WI38 (cell line): Measurements from ENCODE around the gene MEGF9.

ENCODE experiments used
- H3K4me3 ChIP-seq: 2 replicates; pipeline ENCODE4 v1.5.1; 2011; ENCODE audit warnings: low read depth, mild to moderate bottlenecking, control low read depth, low read length
- TF ChIP-seq, protein P1 (sequence below): IDR thresholded peaks from 2 replicates; pipeline ENCODE4 v1.5.1; 2012; ENCODE audit warnings: low read depth, mild to moderate bottlenecking, control low read depth, low read length

MEGF9 gene

DNA sequence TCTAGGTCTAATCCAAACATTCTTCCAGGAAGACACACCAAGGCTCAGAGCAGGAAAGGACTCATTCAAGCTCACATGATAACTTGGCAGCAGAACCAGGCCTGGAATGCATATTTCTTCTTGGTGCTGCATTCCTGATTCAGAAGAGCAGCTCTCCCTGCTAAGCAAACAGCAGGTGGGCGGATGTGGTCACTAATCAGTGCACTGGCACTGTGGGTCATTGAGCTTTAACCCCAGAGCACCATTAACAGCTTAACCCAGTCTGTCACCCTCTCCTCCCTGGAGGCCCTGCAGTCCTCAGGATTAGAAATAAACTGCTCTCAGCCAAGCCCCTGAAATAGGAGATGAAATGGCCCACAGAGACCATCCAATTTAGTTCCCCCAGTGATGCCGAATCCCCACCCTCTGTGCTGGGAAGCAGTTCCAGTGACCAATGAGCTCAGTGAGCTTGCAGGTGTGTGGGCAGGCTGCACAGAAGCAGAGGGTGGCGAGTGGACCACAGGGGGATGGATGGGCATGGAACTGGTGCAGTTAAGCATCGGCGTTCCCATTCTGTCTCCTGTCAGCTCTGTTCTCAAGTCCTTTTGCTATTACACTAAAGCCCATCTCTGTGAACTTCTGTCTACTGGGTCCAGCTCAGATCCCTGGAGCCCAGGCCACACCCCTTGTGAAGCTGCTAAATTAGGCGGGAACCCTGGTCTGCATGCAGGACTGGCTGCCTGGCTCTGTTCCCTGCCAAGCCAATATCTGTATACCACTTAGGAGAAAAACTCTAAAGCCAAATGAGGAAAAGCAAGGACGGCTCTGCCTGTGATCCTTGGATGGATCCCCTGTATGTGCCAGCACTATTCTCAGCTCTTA is 16.6 kb upstream of the MEGF9 start:
- TF ChIP-seq, protein P1, sequence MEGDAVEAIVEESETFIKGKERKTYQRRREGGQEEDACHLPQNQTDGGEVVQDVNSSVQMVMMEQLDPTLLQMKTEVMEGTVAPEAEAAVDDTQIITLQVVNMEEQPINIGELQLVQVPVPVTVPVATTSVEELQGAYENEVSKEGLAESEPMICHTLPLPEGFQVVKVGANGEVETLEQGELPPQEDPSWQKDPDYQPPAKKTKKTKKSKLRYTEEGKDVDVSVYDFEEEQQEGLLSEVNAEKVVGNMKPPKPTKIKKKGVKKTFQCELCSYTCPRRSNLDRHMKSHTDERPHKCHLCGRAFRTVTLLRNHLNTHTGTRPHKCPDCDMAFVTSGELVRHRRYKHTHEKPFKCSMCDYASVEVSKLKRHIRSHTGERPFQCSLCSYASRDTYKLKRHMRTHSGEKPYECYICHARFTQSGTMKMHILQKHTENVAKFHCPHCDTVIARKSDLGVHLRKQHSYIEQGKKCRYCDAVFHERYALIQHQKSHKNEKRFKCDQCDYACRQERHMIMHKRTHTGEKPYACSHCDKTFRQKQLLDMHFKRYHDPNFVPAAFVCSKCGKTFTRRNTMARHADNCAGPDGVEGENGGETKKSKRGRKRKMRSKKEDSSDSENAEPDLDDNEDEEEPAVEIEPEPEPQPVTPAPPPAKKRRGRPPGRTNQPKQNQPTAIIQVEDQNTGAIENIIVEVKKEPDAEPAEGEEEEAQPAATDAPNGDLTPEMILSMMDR, result no peak
- H3K4me3 ChIP-seq, result no peak overlapping the region

DNA sequence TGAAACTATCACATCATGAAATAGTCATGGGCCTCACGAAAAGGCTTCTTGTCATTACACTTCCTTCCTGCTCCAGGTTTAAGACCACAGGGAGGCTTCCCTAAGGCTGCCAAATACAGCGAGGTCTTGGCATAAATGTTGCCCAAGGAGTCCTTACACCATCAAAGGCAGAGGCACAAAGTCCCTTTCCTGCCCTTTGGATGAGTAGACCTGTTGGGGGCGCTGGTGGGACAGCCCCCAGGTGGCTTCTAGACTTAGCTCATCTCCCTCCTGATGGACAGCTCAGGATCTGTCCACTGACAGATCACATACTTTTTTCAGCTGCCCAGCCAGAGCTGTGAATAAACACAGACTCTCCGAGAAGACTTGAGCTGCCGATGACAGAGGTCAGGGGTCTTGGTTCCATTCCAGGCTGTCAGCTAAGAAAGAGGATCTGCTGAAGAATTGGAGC is 15.5 kb upstream of the MEGF9 start:
- TF ChIP-seq, protein P1, result 0 out of 2 replicates have a peak, but pooled peaks have one; percentile 18
- H3K4me3 ChIP-seq, result no peak overlapping the region

DNA sequence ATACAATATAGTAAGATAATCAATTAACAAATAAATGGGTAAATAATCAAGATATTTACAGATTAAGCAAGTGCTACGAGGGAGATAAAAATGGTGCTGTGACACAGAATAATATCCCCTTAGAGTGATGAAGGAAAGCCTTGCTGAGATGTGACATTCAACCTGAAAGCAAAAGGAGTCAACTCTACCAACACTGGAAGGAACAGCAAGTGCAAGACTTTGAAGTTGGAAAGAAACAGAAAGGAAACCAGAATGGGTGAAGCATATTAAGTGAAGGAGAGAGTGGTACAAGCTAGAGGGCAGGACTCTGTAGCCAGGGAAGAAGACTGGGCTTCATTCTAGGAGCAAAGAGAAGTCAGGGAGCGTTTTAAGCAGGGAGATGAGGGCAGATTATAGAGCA is 12.2 kb upstream of the MEGF9 start:
- TF ChIP-seq, protein P1, result no peak

DNA sequence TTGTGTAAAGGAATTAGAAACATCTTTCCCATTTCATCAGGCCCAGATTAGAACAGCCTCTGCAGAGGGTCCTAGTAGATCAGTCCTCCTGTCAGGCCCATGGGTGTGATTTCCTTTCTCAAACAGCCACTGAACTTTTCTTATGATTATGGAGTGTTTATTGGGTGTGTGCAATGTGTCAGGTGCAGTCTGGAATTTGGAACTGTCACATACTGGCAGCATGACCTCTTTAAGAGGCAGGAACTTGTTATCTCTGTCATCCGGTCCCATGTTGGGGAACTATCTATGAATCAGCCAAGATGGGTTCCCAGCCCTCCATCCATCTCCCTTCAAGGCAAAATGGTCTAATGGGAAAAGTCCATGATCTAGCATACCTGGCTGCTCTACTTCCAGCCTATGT is 11.6 kb upstream of the MEGF9 start:
- H3K4me3 ChIP-seq, result no peak overlapping the region
- TF ChIP-seq, protein P1, result no peak

More for the DNA sequence above, 12.2 kb upstream of the MEGF9 start:
- no peak overlapping the region for H3K4me3 ChIP-seq

DNA sequence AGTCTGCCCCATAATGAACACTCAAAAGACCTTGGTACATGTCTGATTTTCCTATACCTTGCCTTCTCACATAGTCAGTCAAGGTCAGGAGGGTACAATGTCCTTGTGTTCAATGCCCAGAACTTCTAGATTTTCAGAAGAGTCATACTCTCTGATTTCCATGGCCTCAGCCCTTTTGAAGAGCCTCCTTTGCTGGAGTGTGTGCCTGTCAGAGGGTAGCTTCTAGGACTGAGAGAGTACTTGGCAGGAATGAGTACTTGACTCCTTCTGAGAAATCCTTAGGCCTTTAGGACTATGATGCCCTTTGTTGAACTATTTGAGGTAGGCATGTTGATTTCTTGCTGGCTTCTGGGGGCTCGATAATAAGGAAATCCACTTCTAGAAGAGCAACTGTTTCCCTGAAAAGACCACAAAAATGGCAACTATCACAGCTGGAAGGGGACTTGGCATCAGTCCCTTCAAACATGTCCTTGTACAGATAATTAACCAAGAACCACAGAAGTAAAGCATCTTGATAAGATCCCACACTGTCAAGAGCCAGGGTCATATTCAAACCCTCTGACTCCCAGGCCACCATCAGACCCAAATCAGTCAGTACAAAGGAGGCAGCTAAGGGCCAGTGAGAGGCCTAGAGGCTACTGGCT is 10.6 kb upstream of the MEGF9 start:
- H3K4me3 ChIP-seq, result no peak overlapping the region
- TF ChIP-seq, protein P1, result no peak

DNA sequence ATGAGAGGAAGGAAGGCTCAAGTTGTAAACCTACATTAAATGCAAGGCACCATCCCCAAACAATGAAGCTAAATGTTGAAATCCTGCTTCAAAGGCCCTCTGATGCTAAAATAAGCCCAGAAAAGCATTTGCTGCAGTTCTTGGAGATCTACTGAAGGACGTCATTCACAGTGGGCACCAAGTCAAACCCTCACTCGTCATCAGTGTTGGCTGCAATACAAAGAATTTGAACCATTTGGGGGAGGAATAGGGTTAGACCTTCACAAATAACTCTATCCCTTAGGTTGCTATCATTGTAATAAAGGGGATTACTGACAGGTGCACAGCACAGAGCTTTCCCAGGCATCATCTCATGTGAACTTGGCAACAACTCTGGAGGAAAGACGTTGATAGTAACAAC is 9.3 kb upstream of the MEGF9 start:
- TF ChIP-seq, protein P1, result no peak
- no peak overlapping the region for H3K4me3 ChIP-seq

DNA sequence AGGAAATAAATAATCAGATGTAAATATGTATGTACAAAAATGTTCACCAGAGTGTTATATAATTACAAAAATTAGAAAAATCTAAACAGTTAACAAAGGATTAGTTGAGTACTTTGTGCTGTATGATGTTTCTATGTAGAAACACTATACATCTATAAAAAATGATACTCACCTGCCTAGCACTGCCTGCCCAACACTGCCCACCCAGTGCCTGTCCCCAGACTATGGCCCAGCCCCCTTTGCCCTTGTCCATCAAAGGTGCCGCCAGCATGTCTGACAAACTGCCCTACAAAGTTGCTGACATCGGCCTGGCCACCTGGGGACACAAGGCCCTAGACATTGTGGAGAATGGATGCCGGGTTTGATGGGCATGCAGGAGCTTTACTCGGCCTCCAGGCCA is 6.1 kb upstream of the MEGF9 start:
- TF ChIP-seq, protein P1, result no peak

More for the DNA sequence above, 6.1 kb upstream of the MEGF9 start:
- no peak overlapping the region for H3K4me3 ChIP-seq
